ENCODE measurements around the gene PLSCR3.

- TF ChIP-seq, protein P1, sequence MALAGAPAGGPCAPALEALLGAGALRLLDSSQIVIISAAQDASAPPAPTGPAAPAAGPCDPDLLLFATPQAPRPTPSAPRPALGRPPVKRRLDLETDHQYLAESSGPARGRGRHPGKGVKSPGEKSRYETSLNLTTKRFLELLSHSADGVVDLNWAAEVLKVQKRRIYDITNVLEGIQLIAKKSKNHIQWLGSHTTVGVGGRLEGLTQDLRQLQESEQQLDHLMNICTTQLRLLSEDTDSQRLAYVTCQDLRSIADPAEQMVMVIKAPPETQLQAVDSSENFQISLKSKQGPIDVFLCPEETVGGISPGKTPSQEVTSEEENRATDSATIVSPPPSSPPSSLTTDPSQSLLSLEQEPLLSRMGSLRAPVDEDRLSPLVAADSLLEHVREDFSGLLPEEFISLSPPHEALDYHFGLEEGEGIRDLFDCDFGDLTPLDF (CRISPR knock-in tag; IDR thresholded peaks at IDR 0.05) = no peak
- TF ChIP-seq FOXP1 (CRISPR knock-in tag; IDR thresholded peaks at IDR 0.05; ENCODE audit: borderline replicate concordance) = no peak
- TF ChIP-seq SP1 (CRISPR knock-in tag; conservative IDR thresholded peaks at IDR 0.05) = peak; percentile 47; the same call in 1 of the 2 replicates
- TF ChIP-seq TP53 (CRISPR knock-in tag; IDR thresholded peaks at IDR 0.05) = no peak
- TF ChIP-seq, protein P2, sequence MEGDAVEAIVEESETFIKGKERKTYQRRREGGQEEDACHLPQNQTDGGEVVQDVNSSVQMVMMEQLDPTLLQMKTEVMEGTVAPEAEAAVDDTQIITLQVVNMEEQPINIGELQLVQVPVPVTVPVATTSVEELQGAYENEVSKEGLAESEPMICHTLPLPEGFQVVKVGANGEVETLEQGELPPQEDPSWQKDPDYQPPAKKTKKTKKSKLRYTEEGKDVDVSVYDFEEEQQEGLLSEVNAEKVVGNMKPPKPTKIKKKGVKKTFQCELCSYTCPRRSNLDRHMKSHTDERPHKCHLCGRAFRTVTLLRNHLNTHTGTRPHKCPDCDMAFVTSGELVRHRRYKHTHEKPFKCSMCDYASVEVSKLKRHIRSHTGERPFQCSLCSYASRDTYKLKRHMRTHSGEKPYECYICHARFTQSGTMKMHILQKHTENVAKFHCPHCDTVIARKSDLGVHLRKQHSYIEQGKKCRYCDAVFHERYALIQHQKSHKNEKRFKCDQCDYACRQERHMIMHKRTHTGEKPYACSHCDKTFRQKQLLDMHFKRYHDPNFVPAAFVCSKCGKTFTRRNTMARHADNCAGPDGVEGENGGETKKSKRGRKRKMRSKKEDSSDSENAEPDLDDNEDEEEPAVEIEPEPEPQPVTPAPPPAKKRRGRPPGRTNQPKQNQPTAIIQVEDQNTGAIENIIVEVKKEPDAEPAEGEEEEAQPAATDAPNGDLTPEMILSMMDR (IDR thresholded peaks at IDR 0.05) = no peak
- no peak for TF ChIP-seq NFYB (CRISPR knock-in tag; conservative IDR thresholded peaks at IDR 0.05; ENCODE audit: low read depth)
Observed at GRCh38 chr17:7380855-7381683, 13.3 kb downstream of the PLSCR3 start, which contains the start of gene TNK1.

Measured in WTC11 (cell line).